Measurements from ENCODE around the gene FAM229B.

- no peak for TF ChIP-seq CTCF (IDR thresholded peaks at IDR 0.05)
- TF ChIP-seq POLR2A (IDR thresholded peaks at IDR 0.05), result no peak
These were observed 60.7 kb downstream of the FAM229B start for GRCh38 chr6:112148103-112148502.

All from right lobe of liver (tissue), 4 donors.